Jurkat, Clone E6-1 (cell line): ENCODE measurements around the gene SGCE.

ENCODE experiments used
- DNase-seq: peaks from one replicate; pipeline ENCODE4 v3.0.0-alpha.2; 2011; ENCODE audit warnings: low read depth, low spot score
- H3K4me3 ChIP-seq: 2 replicates; pipeline ENCODE4 v1.5.1; 2011; ENCODE audit warnings: mild to moderate bottlenecking, low read length, control low read depth, moderate library complexity

Gene SGCE

GRCh38 chr7:94584113-94584512 is 71.8 kb downstream of the SGCE start:
- H3K4me3 ChIP-seq, result no peak overlapping the region
- no peak for DNase-seq

- DNase-seq, result no peak
- no peak overlapping the region for H3K4me3 ChIP-seq
These were observed 75.3 kb downstream of the SGCE start for GRCh38 chr7:94580601-94581000.

DNA sequence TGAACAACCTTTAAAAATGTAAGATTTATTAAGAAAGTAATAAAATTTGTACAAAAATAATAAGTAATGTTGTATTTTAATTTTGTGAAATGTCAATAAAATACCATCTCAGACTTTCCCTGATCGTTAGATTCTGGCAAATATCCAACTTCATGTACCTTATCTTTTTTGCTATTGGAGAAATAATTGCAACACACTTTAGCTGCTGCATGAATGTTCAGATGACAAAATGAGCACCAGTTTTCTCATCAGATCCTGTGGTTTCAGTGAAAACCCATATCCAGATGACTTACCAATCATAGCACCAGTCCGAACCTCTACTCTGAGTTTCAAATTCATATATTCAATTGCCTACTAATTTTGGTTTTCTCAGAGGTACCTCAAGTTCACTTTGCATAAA is 76.5 kb downstream of the SGCE start:
- DNase-seq, result no peak
- H3K4me3 ChIP-seq, result no peak overlapping the region

DNA sequence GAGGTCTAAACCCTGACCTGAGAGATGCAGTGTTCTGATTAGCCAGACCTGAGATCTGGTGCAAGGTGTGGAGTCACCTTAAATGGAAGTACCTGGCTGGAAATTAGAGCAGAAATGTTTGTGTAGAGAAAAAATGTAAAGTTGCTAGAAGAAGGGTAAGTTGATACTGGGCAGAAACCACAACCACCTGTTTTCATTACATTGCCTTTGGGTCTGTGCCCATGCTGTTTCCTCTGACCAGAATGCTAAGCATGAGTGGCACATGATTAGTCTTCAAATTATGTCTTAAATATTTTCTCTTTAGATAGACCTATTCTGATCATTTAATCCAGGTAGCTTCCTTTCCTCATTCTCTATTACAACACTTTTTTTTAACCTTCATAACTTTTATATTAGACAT is 77.3 kb downstream of the SGCE start:
- no peak overlapping the region for H3K4me3 ChIP-seq
- no peak for DNase-seq

GRCh38 chr7:94577357-94577756 is 78.6 kb downstream of the SGCE start:
- no peak overlapping the region for H3K4me3 ChIP-seq
- DNase-seq, result no peak

- no peak for DNase-seq
- H3K4me3 ChIP-seq, result no peak overlapping the region
These were observed 79.6 kb downstream of the SGCE start for GRCh38 chr7:94576316-94576715.

- DNase-seq, result no peak
- H3K4me3 ChIP-seq, result no peak overlapping the region
These were observed 80.3 kb downstream of the SGCE start for GRCh38 chr7:94575646-94576045.

DNA sequence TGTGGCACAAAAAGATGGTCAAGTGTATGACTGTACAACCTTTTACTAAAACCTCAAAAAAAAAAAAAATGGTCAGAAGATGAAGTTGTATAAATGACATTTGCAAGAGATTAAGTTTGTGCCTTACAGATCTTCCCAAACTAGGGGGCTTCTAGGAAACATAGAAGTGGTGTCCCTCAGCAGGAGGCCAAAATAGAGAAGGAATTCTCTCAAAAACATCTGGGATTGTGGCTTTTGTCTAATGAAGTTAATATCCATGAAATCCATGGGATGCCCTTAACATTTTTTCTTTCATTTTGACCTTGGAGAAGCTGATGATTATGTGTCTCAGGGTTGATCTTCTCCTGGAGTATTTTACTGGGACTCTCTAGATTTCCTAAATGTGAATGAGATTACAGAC is 84.1 kb downstream of the SGCE start:
- no peak overlapping the region for H3K4me3 ChIP-seq

GRCh38 chr7:94567396-94567795 is 88.5 kb downstream of the SGCE start:
- H3K4me3 ChIP-seq, result no peak overlapping the region
- DNase-seq, result no peak

More for the DNA sequence above, 84.1 kb downstream of the SGCE start:
- no peak for DNase-seq

GRCh38 chr7:94565247-94565894 is 90.6 kb downstream of the SGCE start:
- DNase-seq, result no peak
- H3K4me3 ChIP-seq, result no peak overlapping the region

- no peak for DNase-seq
- no peak overlapping the region for H3K4me3 ChIP-seq
These were observed 93.4 kb downstream of the SGCE start for GRCh38 chr7:94562525-94562924.

DNA sequence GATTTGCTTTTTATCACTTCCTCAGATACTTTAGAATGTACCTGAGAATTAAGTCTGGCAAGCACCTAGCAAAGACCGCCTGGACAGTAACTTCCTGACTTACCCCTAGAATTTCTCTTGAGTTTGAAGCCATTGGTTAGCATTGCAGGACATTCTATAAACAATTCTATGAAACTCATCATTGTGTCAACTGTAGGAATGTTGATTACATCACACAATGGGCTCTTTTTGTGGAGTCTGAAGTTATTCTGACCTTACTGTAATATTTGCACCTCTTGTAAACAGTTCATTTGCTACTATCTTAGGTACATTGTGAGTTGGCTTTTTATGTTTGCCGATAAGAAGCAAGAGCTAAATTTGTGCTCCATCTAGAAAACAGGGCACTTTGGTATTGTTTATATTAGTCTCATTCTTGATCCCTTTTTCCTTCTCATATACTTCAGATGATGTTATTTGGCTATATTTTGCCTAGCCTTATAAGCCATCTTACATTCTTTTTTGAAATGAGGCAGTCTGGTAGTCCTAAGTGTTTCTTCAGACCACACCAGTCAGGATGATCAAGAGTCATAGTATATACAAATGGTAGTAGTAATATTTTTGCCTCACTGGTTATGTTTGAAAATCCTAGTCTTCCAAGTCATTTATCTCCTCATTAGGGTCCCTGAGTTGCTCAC is 94.0 kb downstream of the SGCE start:
- no peak for DNase-seq
- no peak overlapping the region for H3K4me3 ChIP-seq

DNA sequence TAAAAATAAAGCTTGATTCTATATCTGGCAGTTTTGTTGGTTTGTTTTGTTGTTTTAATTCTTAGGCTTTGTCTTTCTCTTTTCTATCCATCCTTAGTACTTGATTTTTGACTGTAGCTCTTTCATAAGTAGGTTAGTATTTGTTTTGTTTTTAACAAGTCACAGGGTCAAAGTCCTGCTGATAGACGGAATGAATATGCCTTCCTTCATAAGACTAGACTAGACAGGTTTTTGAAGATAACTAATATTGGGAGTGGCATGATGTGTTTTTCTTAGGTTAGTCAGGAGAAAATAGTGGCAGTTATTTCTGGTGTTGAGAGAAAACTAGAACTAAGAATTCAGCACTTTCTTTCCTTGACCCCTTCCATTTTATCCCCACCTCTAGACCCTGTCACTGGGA is 96.0 kb downstream of the SGCE start:
- no peak for DNase-seq
- no peak overlapping the region for H3K4me3 ChIP-seq

DNA sequence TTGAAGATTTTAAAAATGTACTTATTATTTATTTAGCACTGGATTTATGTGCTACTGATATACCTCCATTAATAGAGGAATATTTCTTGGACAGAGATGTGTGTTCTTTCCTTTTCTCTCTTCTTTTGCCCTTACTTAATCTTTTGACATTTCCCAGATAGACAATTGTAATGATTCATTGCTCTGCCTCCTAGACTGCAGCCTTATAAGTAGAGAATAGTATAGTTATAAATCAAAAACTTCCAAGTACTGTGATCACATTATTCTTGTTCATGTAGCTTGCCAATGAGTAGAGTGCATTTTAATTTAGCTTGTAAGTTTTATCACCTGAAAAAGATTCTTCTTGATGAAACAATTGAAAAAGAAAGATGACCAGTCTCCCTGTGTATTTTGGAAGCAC is 98.7 kb downstream of the SGCE start:
- no peak for DNase-seq
- H3K4me3 ChIP-seq, result no peak overlapping the region

- DNase-seq, result no peak
- no peak overlapping the region for H3K4me3 ChIP-seq
These were observed 99.9 kb downstream of the SGCE start for GRCh38 chr7:94556028-94556427.

GRCh38 chr7:94547126-94547525 is 108.8 kb downstream of the SGCE start:
- no peak for DNase-seq
- H3K4me3 ChIP-seq, result no peak overlapping the region

DNA sequence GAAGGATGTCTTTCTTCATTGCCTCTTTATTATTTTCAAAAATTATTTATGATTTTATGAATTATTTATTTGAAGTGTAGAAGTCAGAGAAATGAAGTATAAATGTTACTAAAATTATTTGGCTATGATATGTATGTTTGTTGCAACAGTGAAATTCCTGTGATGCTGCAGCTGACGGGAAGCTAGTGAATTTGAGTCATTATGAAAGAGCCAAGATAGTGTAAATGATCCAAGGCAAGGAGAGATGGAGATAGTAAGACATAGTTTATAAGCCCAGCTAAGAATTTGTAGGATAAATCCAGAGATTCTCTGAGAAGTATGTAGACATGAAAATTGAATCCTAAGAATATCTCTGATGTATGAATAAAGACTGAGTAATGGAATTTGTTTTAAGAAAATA is 115.5 kb downstream of the SGCE start:
- no peak for DNase-seq
- H3K4me3 ChIP-seq, result no peak overlapping the region
